Upper lobe of left lung (tissue), 4 donors: ENCODE data around the gene GRID1.

Experiments used
- CTCF ChIP-seq, 6 experiments: fragments of 450-650 bp in 4 of 6; fragments of 200-600 bp in 2 of 6; sonication (generic) in 2 of 6; IDR thresholded peaks; one replicate each; pipeline ENCODE4 v1.5.1; 2016 to 2019; ENCODE audit warnings: antibody characterized with exemption in 6 of 6
- EP300 ChIP-seq, 4 donors: sonication (generic); formaldehyde crosslinking; IDR thresholded peaks; one replicate each; pipeline ENCODE4 v1.5.1; 2017; ENCODE audit warnings: antibody characterized with exemption in 4 of 4, control low read depth in 2 of 4
- POLR2AphosphoS5 ChIP-seq, 2 donors: sonication (generic); formaldehyde crosslinking; IDR thresholded peaks; one replicate each; pipeline ENCODE4 v1.5.1; 2017; ENCODE audit warnings: antibody characterized with exemption in 2 of 2

GRCh38 chr10:85600026-85600743 is 766.4 kb downstream of the GRID1 start:
- no peak for TF ChIP-seq CTCF (IDR thresholded peaks at IDR 0.05)
- no peak for TF ChIP-seq POLR2AphosphoS5 (IDR thresholded peaks at IDR 0.05)
- TF ChIP-seq EP300 (IDR thresholded peaks at IDR 0.05): no peak
